ENCODE measurements around the gene BTN2A1. TPM values are rescaled to one million over a fixed set of nuclear protein-coding genes. Genes with fewer than 3 reads are reported as not detected.

The BTN2A1 gene
- 8.4 TPM for total RNA-seq

DNA sequence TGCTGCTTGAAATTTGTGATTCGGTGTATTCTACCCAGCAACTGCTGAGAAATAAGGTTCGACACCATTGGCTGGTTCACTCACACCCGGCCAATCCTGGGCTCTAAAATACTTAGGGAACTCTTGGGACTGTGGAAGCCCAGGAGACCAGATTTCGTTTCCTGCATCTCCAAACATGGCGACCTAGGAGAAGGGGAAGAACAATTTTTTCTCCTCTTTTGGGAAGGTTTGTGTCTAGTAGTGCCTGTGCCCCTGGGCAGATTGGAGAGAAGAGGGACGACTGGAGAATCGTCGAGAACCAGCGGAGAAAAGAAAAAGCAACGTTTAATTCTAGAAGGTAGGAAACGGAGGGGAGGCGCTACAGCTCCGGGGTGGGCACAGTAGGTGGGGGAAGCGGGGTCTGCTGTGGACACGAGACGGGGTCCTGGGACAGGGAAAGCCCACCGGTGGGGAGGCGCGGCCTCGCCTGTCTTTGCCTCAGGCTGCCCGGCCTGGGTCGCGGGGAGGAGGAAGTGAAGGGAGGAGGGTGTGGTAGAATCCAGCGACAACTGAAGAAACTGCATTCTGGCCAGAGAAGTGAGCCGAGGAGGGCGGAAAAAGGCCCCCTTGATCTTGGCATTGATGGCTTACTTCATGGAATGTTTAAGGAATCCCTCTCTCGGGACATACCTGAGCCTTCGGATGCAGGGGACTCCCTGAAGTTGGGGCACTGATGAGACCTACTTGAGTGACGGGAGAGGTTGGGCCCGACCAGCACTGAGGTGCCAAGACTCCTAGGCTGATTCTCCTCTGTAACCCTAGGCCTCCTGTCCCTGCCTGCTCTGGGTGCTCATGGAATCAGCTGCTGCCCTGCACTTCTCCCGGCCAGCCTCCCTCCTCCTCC, at the start of gene BTN2A1:
BTN2A1 (plus strand) TSS at position 150 of the 883 bp plus-strand sequence; CDS start at position 832, 682 bp downstream.
- peaks cover 13 to 25% (median 23%) of the 10 kb centered on the region in 3 donors for H3K36me3 ChIP-seq (ENCODE audit: control insufficient read depth in 3 of 3, insufficient read depth in 3 of 3, low read length in 3 of 3)
- H3K27me3 ChIP-seq (ENCODE audit: control insufficient read depth in 3 of 3, insufficient read depth in 3 of 3, low read length in 3 of 3) = no peaks in the 10 kb centered on the region
- H3K9ac ChIP-seq (ENCODE audit: low read depth in 1 of 3, low read length in 3 of 3) = peak within 1 kb of the TSS; percentile 89 to 95 (median 93)
- peak within 1 kb of the TSS; percentile 90 to 96 (median 91) for H3K4me3 ChIP-seq (ENCODE audit: low read length in 3 of 3)
- H3K4me1 ChIP-seq (ENCODE audit: control insufficient read depth in 3 of 3, insufficient read depth in 3 of 3, low read length in 3 of 3) = peaks cover 21 to 30% (median 26%) of the 10 kb centered on the region in 3 donors
- H3K27ac ChIP-seq (ENCODE audit: low read depth, low read length) = peak within 1 kb of the TSS; percentile 93
- no peaks in the 10 kb centered on the region for H3K9me3 ChIP-seq (ENCODE audit: control insufficient read depth in 3 of 3, low read length in 3 of 3)

DNA sequence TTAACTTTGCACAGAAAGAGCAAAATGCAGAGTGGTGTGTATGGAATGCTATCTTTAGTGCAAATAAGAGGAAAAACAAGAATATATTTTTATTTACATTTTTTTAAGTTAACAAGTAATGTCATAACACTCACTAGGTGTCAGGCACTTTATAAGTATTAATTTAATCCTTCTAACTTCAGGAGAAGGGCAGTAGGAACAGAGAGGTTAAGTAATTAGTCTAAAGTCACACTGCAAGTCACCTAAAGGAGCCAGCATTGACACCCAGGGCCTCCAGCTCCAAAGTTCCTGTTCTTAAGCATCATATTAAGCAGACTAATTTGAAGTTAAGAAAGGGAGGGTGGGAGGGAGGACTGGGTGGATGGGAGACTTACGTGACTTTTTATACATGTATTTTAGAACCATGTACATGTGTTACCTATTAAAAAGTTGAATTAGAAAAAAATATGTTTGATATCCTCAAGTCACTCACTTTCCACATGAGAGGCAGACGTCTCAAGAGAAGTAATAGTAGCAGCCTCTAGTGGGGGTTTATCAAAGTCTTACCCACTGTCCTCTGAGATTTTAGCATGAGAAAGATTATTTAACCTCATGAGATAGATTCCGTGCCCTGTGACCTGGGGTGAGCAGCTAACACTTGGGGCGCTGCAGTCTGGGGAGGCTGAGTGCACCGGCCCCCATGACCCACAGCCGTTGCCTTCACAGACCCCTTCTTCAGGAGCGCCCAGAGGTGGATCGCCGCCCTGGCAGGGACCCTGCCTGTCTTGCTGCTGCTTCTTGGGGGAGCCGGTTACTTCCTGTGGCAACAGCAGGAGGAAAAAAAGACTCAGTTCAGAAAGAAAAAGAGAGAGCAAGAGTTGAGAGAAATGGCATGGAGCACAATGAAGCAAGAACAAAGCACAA, 48.7 kb upstream of the BTN2A1 start:
- Histone ChIP-seq H3K27me3 (ENCODE audit: control insufficient read depth in 3 of 3, insufficient read depth in 3 of 3, low read length in 3 of 3) (no peaks in the 10 kb centered on the region), H3K4me3 (ENCODE audit: low read length in 3 of 3) (no peak overlapping the region), H3K36me3 (ENCODE audit: control insufficient read depth in 3 of 3, insufficient read depth in 3 of 3, low read length in 3 of 3) (peaks cover 3 to 44% (median 29%) of the 10 kb centered on the region in 3 donors), H3K4me1 (ENCODE audit: control insufficient read depth in 3 of 3, insufficient read depth in 3 of 3, low read length in 3 of 3) (no peaks in the 10 kb centered on the region), H3K27ac (ENCODE audit: low read depth, low read length) (no peak overlapping the region), H3K9ac (ENCODE audit: low read depth in 1 of 3, low read length in 3 of 3) (no peak overlapping the region), H3K9me3 (ENCODE audit: control insufficient read depth in 3 of 3, low read length in 3 of 3) (no peaks in the 10 kb centered on the region)

DNA sequence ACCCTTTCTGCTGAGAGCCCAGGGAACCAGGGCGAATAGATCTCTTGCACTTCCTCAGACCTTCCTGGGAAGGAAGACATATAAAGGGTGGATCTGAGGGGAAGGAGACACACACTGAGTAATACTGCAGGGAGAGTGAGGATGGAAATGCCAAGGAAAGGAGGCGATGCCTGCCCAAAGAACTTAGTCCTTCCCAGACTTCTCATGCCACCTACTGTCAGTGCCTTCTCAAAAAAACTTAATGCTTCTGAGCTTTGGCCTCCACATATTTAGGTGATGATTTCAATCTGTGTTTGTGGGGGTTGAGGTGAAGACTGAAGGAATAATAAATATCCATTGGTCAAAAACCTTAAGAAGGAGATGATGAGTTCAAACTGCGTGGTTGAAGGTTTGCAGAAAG, 46.0 kb upstream of the BTN2A1 start:
- H3K4me1 ChIP-seq (ENCODE audit: control insufficient read depth in 3 of 3, insufficient read depth in 3 of 3, low read length in 3 of 3) = no peaks in the 10 kb centered on the region
- H3K4me3 ChIP-seq (ENCODE audit: low read length in 3 of 3) = no peak overlapping the region
- H3K27me3 ChIP-seq (ENCODE audit: control insufficient read depth in 3 of 3, insufficient read depth in 3 of 3, low read length in 3 of 3) = no peaks in the 10 kb centered on the region
- H3K9ac ChIP-seq (ENCODE audit: low read depth in 1 of 3, low read length in 3 of 3) = no peak overlapping the region
- no peak overlapping the region for H3K27ac ChIP-seq (ENCODE audit: low read depth, low read length)
- no peaks in the 10 kb centered on the region for H3K9me3 ChIP-seq (ENCODE audit: control insufficient read depth in 3 of 3, low read length in 3 of 3)
- peaks cover 3 to 32% (median 24%) of the 10 kb centered on the region in 3 donors for H3K36me3 ChIP-seq (ENCODE audit: control insufficient read depth in 3 of 3, insufficient read depth in 3 of 3, low read length in 3 of 3)

DNA sequence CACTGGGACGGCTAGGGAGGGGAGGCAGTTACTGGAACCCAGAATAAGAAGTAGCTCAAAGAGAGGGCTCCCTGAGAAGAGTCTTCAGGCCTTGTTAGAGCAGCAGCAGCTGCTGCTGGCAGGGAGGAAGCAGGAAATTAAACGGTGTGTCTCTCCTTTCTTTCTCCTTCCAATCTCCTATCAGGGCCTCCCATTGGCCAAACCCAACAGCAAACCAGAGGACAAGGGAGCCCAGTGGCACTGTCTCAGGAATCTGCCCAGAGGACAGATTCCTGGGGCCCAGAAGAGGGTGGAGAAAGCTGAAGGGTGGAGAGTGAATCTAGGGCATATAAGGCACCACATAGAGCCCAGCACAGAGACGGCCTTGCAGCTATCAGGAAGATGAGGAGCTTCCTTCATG, 45.5 kb upstream of the BTN2A1 start:
- Histone ChIP-seq H3K4me1 (ENCODE audit: control insufficient read depth in 3 of 3, insufficient read depth in 3 of 3, low read length in 3 of 3) (no peaks in the 10 kb centered on the region), H3K9me3 (ENCODE audit: control insufficient read depth in 3 of 3, low read length in 3 of 3) (no peaks in the 10 kb centered on the region), H3K27me3 (ENCODE audit: control insufficient read depth in 3 of 3, insufficient read depth in 3 of 3, low read length in 3 of 3) (no peaks in the 10 kb centered on the region), H3K9ac (ENCODE audit: low read depth in 1 of 3, low read length in 3 of 3) (no peak overlapping the region), H3K36me3 (ENCODE audit: control insufficient read depth in 3 of 3, insufficient read depth in 3 of 3, low read length in 3 of 3) (peaks cover 3 to 28% (median 19%) of the 10 kb centered on the region in 3 donors), H3K27ac (ENCODE audit: low read depth, low read length) (no peak overlapping the region), H3K4me3 (ENCODE audit: low read length in 3 of 3) (no peak overlapping the region)

DNA sequence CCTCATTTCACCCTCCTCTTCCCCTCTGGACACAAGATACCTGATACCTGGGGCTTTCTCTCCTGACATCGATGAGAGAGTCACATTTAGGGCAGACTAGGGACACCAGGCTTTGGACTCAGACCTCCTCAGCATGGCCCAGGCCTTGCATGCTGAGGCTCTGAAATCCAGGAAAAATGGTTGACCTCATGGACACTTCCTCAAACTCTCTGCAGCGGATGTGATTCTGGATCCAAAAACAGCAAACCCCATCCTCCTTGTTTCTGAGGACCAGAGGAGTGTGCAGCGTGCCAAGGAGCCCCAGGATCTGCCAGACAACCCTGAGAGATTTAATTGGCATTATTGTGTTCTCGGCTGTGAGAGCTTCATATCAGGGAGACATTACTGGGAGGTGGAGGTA, 44.8 kb upstream of the BTN2A1 start:
- Histone ChIP-seq H3K27me3 (ENCODE audit: control insufficient read depth in 3 of 3, insufficient read depth in 3 of 3, low read length in 3 of 3) (no peaks in the 10 kb centered on the region), H3K36me3 (ENCODE audit: control insufficient read depth in 3 of 3, insufficient read depth in 3 of 3, low read length in 3 of 3) (peaks cover 3 to 22% (median 15%) of the 10 kb centered on the region in 3 donors), H3K27ac (ENCODE audit: low read depth, low read length) (no peak overlapping the region), H3K9me3 (ENCODE audit: control insufficient read depth in 3 of 3, low read length in 3 of 3) (no peaks in the 10 kb centered on the region), H3K9ac (ENCODE audit: low read depth in 1 of 3, low read length in 3 of 3) (no peak overlapping the region), H3K4me1 (ENCODE audit: control insufficient read depth in 3 of 3, insufficient read depth in 3 of 3, low read length in 3 of 3) (no peaks in the 10 kb centered on the region), H3K4me3 (ENCODE audit: low read length in 3 of 3) (no peak overlapping the region)

DNA sequence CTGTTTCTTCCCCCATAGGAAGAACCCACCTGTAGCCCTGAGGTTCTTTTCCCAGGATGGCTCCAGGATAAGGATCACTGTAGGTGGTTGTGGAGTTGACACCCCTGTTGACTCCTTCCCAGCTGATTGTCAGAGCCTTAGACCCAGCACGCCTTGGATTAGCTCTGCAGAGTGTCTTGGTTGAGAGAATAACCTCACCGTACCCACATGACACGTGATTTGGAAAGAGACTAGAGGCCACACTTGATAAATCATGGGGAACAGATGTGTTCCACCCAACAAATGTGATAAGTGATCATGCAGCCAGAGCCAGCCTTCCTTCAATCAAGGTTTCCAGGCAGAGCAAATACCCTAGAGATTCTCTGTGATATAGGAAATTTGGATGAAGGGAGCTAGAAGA, 43.5 kb upstream of the BTN2A1 start:
- H3K4me3 ChIP-seq (ENCODE audit: low read length in 3 of 3) = no peak overlapping the region
- H3K27me3 ChIP-seq (ENCODE audit: control insufficient read depth in 3 of 3, insufficient read depth in 3 of 3, low read length in 3 of 3) = no peaks in the 10 kb centered on the region
- H3K9me3 ChIP-seq (ENCODE audit: control insufficient read depth in 3 of 3, low read length in 3 of 3) = no peaks in the 10 kb centered on the region
- no peaks in the 10 kb centered on the region for H3K4me1 ChIP-seq (ENCODE audit: control insufficient read depth in 3 of 3, insufficient read depth in 3 of 3, low read length in 3 of 3)
- H3K9ac ChIP-seq (ENCODE audit: low read depth in 1 of 3, low read length in 3 of 3) = no peak overlapping the region
- H3K36me3 ChIP-seq (ENCODE audit: control insufficient read depth in 3 of 3, insufficient read depth in 3 of 3, low read length in 3 of 3) = peaks cover 3 to 21% (median 15%) of the 10 kb centered on the region in 3 donors
- no peak overlapping the region for H3K27ac ChIP-seq (ENCODE audit: low read depth, low read length)

DNA sequence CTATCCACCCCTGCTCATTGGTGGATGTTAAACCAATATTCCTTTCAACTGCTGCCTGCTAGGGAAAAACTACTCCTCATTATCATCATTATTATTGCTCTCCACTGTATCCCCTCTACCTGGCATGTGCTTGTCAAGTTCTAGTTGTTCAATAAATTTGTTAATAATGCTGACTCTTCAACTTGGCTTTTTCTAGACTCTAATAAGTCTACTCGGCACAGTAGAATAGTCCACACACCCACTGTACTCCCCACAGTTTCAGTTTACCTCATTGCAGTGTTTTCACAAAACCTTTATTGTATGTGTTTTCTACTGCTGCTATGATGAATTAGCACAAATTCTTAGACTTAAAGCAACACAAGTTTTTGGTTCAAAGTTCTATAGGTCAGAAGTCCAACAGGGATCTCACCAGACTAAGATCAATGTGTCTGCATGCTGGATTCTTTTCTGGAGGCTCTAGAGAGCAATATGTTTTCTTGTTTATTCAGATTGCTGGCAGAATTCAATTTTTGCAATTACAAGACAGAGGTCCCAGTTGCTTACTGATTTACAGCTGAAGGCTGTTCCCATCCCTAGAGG, 42.6 kb upstream of the BTN2A1 start:
- Histone ChIP-seq H3K4me1 (ENCODE audit: control insufficient read depth in 3 of 3, insufficient read depth in 3 of 3, low read length in 3 of 3) (no peaks in the 10 kb centered on the region), H3K4me3 (ENCODE audit: low read length in 3 of 3) (no peak overlapping the region), H3K36me3 (ENCODE audit: control insufficient read depth in 3 of 3, insufficient read depth in 3 of 3, low read length in 3 of 3) (peaks cover 3 to 16% (median 15%) of the 10 kb centered on the region in 3 donors), H3K9me3 (ENCODE audit: control insufficient read depth in 3 of 3, low read length in 3 of 3) (no peaks in the 10 kb centered on the region), H3K9ac (ENCODE audit: low read depth in 1 of 3, low read length in 3 of 3) (no peak overlapping the region), H3K27me3 (ENCODE audit: control insufficient read depth in 3 of 3, insufficient read depth in 3 of 3, low read length in 3 of 3) (no peaks in the 10 kb centered on the region), H3K27ac (ENCODE audit: low read depth, low read length) (no peak overlapping the region)

DNA sequence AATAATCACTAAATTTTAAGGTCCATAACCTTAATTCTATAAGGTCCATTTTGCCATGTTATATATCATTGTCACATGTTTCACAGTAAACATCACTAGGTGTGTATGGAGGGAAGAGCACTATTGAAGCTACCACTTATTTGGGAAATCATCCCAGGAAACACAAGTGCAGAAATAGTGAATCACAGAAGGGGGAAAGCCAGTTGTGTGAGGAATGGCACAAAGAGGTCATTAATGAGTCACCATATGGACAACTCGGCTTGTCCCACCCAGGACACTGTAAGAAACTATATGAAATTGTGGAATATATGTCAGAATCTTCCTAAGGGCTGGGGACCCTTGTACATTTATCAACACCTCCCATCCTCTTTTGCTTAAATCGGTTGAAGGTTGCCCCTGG, 42.0 kb upstream of the BTN2A1 start:
- Histone ChIP-seq H3K4me1 (ENCODE audit: control insufficient read depth in 3 of 3, insufficient read depth in 3 of 3, low read length in 3 of 3) (peaks cover 3 to 4% (median 3%) of the 10 kb centered on the region in 3 donors), H3K27me3 (ENCODE audit: control insufficient read depth in 3 of 3, insufficient read depth in 3 of 3, low read length in 3 of 3) (no peaks in the 10 kb centered on the region), H3K4me3 (ENCODE audit: low read length in 3 of 3) (no peak overlapping the region), H3K9ac (ENCODE audit: low read depth in 1 of 3, low read length in 3 of 3) (no peak overlapping the region), H3K36me3 (ENCODE audit: control insufficient read depth in 3 of 3, insufficient read depth in 3 of 3, low read length in 3 of 3) (peaks cover 3 to 16% (median 15%) of the 10 kb centered on the region in 3 donors), H3K9me3 (ENCODE audit: control insufficient read depth in 3 of 3, low read length in 3 of 3) (no peaks in the 10 kb centered on the region), H3K27ac (ENCODE audit: low read depth, low read length) (no peak overlapping the region)

DNA sequence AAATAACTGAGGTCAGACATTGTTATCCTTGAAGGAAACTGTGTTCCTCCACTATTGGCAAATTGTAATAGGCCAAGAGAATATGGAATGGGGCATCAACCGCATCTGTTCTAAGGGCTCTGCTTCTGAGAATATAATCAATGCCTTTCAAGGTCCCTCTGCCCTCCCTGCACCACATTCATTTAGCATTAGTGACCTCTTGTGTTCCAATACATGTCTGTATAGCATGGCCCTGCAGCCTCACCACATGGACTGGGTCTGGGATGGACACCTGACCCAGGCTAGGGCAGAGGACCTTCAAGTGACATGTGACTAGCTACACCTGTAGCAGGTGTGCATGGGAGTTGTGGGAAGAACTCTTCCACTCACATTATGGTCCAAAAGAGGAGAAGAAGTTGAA, 41.5 kb upstream of the BTN2A1 start:
- Histone ChIP-seq H3K27ac (ENCODE audit: low read depth, low read length) (no peak overlapping the region), H3K36me3 (ENCODE audit: control insufficient read depth in 3 of 3, insufficient read depth in 3 of 3, low read length in 3 of 3) (peaks cover 3 to 12% (median 11%) of the 10 kb centered on the region in 3 donors), H3K27me3 (ENCODE audit: control insufficient read depth in 3 of 3, insufficient read depth in 3 of 3, low read length in 3 of 3) (no peaks in the 10 kb centered on the region), H3K4me1 (ENCODE audit: control insufficient read depth in 3 of 3, insufficient read depth in 3 of 3, low read length in 3 of 3) (peaks cover 4 to 6% (median 5%) of the 10 kb centered on the region in 3 donors), H3K9me3 (ENCODE audit: control insufficient read depth in 3 of 3, low read length in 3 of 3) (no peaks in the 10 kb centered on the region), H3K9ac (ENCODE audit: low read depth in 1 of 3, low read length in 3 of 3) (no peak overlapping the region), H3K4me3 (ENCODE audit: low read length in 3 of 3) (no peak overlapping the region)
